AG04450 (cell line): ENCODE measurements around the gene ACTG1. TPM values are rescaled to one million over a fixed set of nuclear protein-coding genes. Genes with fewer than 3 reads are reported as not detected.

Experiments
- CTCF ChIA-PET: fragments of 300-600, 350-600 bp; formaldehyde crosslinking; extraction: SDS; loops from one replicate; lab custom pipeline; 2022; ENCODE audit warnings: antibody characterized with exemption, inconsistent platforms; lab: Charles Lee
- POLR2A ChIA-PET: fragments of 350-600 bp; formaldehyde crosslinking; extraction: SDS; loops from one replicate; lab custom pipeline; 2021; ENCODE audit warnings: antibody characterized with exemption, inconsistent platforms; lab: Yijun Ruan, JAX
- DNase-seq: peaks from one replicate; pipeline ENCODE4 v3.0.0-alpha.2; 2011; ENCODE audit warnings: low read depth, low spot score
- H3K27ac ChIP-seq: one replicate; pipeline ENCODE4 v1.5.1; 2012; ENCODE audit warnings: low read depth, low read length, control low read depth
- H3K27me3 ChIP-seq: one replicate; pipeline ENCODE4 v1.6.0; 2012; ENCODE audit warnings: low read length; ENCODE audit not compliant: control insufficient read depth, insufficient read depth
- H3K4me3 ChIP-seq: 2 replicates; pipeline ENCODE4 v1.5.1; 2011; ENCODE audit warnings: mild to moderate bottlenecking, low read depth, low read length, control low read depth
- H3K9me3 ChIP-seq: 2 replicates; pipeline ENCODE4 v1.5.1; 2012; ENCODE audit warnings: low read length; ENCODE audit not compliant: control insufficient read depth, insufficient read depth
- CTCF ChIP-seq: IDR thresholded peaks from 2 replicates; pipeline ENCODE4 v1.5.1; 2011; ENCODE audit warnings: low read depth, low read length, control low read depth, inconsistent platforms
- polyA plus RNA-seq: library from polyadenylated mRNA; depleted of rRNA; stranded (reverse); fragments of >200 nt; gene quantifications from 2 replicates; pipeline ENCODE4 v1.2.3, GENCODE V29; 2011

The ACTG1 gene
- polyA plus RNA-seq, 1 experiment, result 2,721 TPM

GRCh38 chr17:81470944-81471817 is 41.4 kb downstream of the ACTG1 start:
- H3K9me3 ChIP-seq, result peaks cover 10% of the 10 kb centered on the region; the same call in 1 of the 2 replicates
- POLR2A ChIA-PET, result no interaction called here
- no peak overlapping the region for H3K4me3 ChIP-seq
- no peak for TF ChIP-seq CTCF
- no peaks in the 10 kb centered on the region for H3K27me3 ChIP-seq
- CTCF ChIA-PET, result no interaction called here
- DNase-seq, result no peak
- no peak overlapping the region for H3K27ac ChIP-seq

- no peak overlapping the region for H3K4me3 ChIP-seq
- no peaks in the 10 kb centered on the region for H3K27me3 ChIP-seq
- no peak for TF ChIP-seq CTCF
- DNase-seq, result no peak
- CTCF ChIA-PET, result no interaction called here
- POLR2A ChIA-PET, result no interaction called here
- H3K27ac ChIP-seq, result no peak overlapping the region
- H3K9me3 ChIP-seq, result peaks cover 10% of the 10 kb centered on the region; the same call in 1 of the 2 replicates
These were observed 42.2 kb downstream of the ACTG1 start for GRCh38 chr17:81470270-81470943.

GRCh38 chr17:81469266-81469665 is 43.3 kb downstream of the ACTG1 start:
- H3K27ac ChIP-seq, result no peak overlapping the region
- ChIA-PET CTCF (no interaction called here), POLR2A (no interaction called here)
- no peaks in the 10 kb centered on the region for H3K27me3 ChIP-seq
- no peak for TF ChIP-seq CTCF
- H3K9me3 ChIP-seq, result peaks cover 10% of the 10 kb centered on the region; the same call in 1 of the 2 replicates
- no peak for DNase-seq
- no peak overlapping the region for H3K4me3 ChIP-seq

DNA sequence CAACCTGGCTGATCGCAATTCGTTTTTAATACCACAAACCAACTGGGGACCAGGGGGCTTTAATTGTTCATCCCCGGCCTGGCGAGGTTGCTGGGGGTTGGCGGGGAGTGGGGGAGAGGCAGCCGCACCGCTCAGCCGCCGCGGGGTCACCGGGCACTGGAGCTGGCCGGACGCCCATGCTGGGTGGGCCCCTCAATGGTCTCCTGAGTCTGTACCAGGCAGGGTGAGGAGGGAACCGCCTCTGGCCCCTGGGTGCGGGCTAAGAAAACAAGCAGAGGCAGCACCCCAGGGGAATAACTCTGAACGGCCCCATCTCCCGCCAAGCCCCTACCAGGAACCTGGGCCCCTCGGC is 43.9 kb downstream of the ACTG1 start:
- Histone ChIP-seq H3K4me3 (no peak overlapping the region), H3K9me3 (peaks cover 10% of the 10 kb centered on the region; the same call in 1 of the 2 replicates), H3K27ac (no peak overlapping the region), H3K27me3 (no peaks in the 10 kb centered on the region)
- CTCF ChIA-PET, result no interaction called here
- no peak for TF ChIP-seq CTCF
- DNase-seq, result no peak
- POLR2A ChIA-PET, result no interaction called here
